ENCODE measurements around the gene PPP6R3. TPM values are rescaled to one million over a fixed set of nuclear protein-coding genes. Genes with fewer than 3 reads are reported as not detected.
"Not testable (repeated sequence)": the region's sequence is repeated elsewhere in the genome, so short reads cannot be mapped to it uniquely, and the experiment has no call there.

The PPP6R3 gene
- polyA plus RNA-seq, 3 donors from 2014 or later: 18.2 to 48.4 (median 29.8) TPM

- Mint-ChIP-seq H3K27ac (no peak overlapping the region), H3K4me3 (no peak overlapping the region), H3K27me3 (ENCODE audit: low read depth in 3 of 3) (no peaks in the 10 kb centered on the region), H3K9me3 (no peaks in the 10 kb centered on the region), H3K36me3 (no peaks in the 10 kb centered on the region), H3K4me1 (no peaks in the 10 kb centered on the region)
- no peak for DNase-seq
These were observed 21.0 kb upstream of the PPP6R3 start for GRCh38 chr11:68439355-68440065.

DNA sequence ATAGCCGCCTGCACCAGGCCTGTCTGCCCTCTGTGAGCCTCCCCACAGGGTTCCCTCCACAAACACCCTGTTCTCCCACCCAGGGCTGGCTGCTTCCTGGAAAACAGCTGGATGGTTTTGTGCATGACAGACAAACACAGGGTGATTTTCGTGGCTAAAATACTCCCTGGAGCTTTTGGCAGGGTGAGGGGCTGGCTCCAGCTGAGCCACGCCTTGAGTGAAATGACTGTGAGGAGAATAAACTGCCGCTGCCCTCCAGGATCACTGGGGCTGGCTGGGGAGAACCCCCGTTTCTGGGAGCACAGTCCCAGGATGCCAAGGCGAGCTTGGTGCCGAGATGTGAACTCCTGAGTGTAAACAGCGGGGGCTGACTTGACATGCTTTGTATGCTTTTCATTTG, 20.3 kb upstream of the PPP6R3 start:
- no peaks in the 10 kb centered on the region for H3K36me3 Mint-ChIP-seq
- no peak overlapping the region for H3K27ac Mint-ChIP-seq
- H3K9me3 Mint-ChIP-seq: no peaks in the 10 kb centered on the region
- no peak overlapping the region for H3K4me3 Mint-ChIP-seq
- DNase-seq: no peak
- H3K27me3 Mint-ChIP-seq (ENCODE audit: low read depth in 3 of 3): no peaks in the 10 kb centered on the region
- H3K4me1 Mint-ChIP-seq: no peaks in the 10 kb centered on the region

GRCh38 chr11:68441466-68442230, 18.9 kb upstream of the PPP6R3 start:
- Mint-ChIP-seq H3K27ac (no peak overlapping the region), H3K9me3 (no peaks in the 10 kb centered on the region), H3K4me3 (no peak overlapping the region)

DNA sequence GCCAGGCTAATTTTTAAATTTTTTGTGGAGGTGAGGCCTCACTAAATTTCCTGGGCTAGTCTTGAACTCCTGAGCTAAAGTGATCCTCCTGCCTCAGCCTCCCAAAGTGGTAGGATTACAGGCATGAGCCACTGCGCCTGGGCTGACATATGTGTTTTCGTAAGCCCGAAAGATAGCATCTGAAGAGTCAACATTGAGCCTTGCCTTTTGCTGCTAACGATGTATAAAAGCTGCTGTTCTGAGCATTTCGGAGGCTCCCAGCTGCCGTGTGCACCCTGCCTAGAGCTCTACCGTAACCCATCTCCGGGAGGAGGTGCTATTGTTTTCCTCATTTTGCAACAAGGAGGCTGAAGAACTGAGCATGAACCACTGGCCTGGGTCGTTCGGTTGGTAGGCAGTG, 18.1 kb upstream of the PPP6R3 start:
- Mint-ChIP-seq H3K9me3 (no peaks in the 10 kb centered on the region), H3K36me3 (no peaks in the 10 kb centered on the region), H3K4me1 (peaks cover 0 to 2% of the 10 kb centered on the region in 2 donors), H3K4me3 (no peak overlapping the region), H3K27me3 (ENCODE audit: low read depth in 3 of 3) (peaks cover 0 to 2% (median 0%) of the 10 kb centered on the region in 3 donors), H3K27ac (no peak overlapping the region)
- no peak for DNase-seq

More at GRCh38 chr11:68441466-68442230, 18.9 kb upstream of the PPP6R3 start:
- no peak for DNase-seq
- no peaks in the 10 kb centered on the region for H3K4me1 Mint-ChIP-seq
- no peaks in the 10 kb centered on the region for H3K27me3 Mint-ChIP-seq (ENCODE audit: low read depth in 3 of 3)
- no peaks in the 10 kb centered on the region for H3K36me3 Mint-ChIP-seq

DNA sequence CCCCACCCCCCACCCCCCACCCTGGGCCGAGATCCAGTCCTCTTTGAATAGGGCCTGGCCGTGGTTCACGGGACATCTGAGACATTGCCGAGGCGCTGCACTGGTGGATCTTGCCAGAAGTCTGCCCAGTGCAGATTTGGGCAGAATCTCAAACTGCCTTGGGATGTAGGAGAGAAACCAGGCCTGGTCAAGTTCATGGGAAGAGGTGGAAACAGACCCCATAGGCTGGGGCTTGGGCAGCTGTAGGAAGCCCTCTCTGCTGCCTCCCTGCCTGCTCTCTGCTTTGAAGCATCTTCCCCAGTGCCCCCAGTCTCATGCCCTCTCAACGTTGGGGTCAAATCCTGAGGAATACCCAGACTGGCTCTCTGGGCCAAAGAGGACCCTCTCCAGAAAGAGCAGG, 16.0 kb upstream of the PPP6R3 start:
- Mint-ChIP-seq H3K9me3 (no peaks in the 10 kb centered on the region), H3K4me3 (no peak overlapping the region), H3K27me3 (ENCODE audit: low read depth in 3 of 3) (peaks cover 0 to 2% (median 0%) of the 10 kb centered on the region in 3 donors), H3K27ac (no peak overlapping the region), H3K4me1 (peaks cover 0 to 2% of the 10 kb centered on the region in 2 donors), H3K36me3 (no peaks in the 10 kb centered on the region)
- DNase-seq: no peak

GRCh38 chr11:68445531-68446035, 15.0 kb upstream of the PPP6R3 start:
- Mint-ChIP-seq H3K9me3 (no peaks in the 10 kb centered on the region), H3K4me1 (peaks cover 0 to 2% of the 10 kb centered on the region in 2 donors), H3K27me3 (ENCODE audit: low read depth in 3 of 3) (peaks cover 0 to 2% (median 0%) of the 10 kb centered on the region in 3 donors), H3K36me3 (no peaks in the 10 kb centered on the region), H3K27ac (no peak overlapping the region), H3K4me3 (no peak overlapping the region)
- DNase-seq: no peak

DNA sequence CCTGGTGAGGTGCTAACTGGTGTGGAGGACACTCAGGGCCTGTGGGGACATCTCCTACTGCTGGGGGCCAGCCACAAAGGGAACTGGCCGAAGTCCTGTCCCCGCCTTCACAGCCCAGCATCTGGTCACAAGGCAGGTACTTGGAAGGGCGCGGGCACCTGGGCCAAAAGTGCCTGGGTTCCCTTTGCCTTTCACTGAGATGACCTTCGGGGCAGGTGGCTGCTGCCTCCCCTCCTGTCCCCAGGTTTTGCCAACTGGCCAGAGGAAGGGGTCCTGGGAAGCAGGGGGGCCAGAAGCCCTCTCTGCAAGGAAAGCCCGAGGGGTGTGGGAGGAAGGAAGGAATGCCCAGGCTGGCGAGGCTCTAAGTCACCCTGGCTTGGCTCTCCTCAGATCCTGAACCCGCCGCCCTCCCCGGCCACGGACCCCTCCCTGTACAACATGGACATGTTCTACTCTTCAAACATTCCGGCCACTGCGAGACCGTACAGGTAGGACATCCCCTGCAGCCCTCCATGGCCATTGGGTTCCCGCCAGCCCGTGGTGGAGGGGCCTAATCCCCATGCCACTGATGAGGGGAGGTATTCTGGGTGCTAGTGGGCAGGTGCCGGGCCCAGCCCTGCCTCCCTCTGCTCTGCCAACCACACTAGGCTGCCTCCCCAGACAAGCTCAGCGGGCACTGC, 14.4 kb upstream of the PPP6R3 start:
- H3K4me3 Mint-ChIP-seq: no peak overlapping the region
- peaks cover 0 to 2% of the 10 kb centered on the region in 2 donors for H3K4me1 Mint-ChIP-seq
- H3K9me3 Mint-ChIP-seq: no peaks in the 10 kb centered on the region
- DNase-seq: no peak
- no peaks in the 10 kb centered on the region for H3K36me3 Mint-ChIP-seq
- H3K27ac Mint-ChIP-seq: no peak overlapping the region
- peaks cover 0 to 4% (median 0%) of the 10 kb centered on the region in 3 donors for H3K27me3 Mint-ChIP-seq (ENCODE audit: low read depth in 3 of 3)

DNA sequence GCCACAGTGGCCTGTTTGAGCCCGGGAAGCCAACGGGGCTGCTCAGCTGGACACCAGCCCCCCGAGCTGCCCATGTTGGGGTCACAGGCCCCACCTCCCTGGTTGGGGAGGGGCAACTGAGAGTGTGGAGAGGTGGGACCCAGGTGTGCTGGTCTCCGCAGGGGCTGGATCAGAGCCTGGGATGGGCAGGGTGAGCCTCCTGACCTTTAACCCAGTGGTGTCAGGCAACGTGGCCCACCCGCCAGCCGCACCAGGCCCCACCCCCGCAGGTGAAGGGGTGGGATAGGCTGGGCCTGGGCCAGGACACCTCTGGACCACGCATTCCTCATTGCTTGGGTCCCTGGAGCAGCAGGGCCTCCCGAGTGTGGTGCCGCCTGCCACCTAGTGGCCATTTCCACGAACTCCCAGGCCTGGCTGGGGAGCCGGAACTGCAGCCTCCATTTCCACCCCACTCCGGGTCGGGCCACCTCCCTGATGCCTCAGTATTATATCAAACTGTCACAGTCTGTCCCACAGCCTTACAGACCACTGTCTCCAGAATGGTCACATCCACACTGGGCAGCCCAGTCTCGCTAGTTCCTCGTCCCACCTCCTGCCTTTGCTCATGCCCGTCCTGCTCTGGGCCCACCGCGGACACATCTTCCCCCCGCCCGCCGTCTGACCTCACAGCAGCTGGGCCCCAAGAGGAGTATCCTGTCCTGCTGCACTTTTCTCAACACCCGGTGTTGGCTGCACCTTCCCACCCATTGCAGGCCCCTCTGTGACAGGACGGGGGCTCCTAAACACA, 13.3 kb upstream of the PPP6R3 start:
- Mint-ChIP-seq H3K9me3 (no peaks in the 10 kb centered on the region), H3K27me3 (ENCODE audit: low read depth in 3 of 3) (peaks cover 0 to 4% (median 1%) of the 10 kb centered on the region in 3 donors), H3K4me1 (peaks cover 0 to 2% of the 10 kb centered on the region in 2 donors), H3K27ac (peak overlapping the region in 1 of 6 donors; percentile 14), H3K36me3 (no peaks in the 10 kb centered on the region), H3K4me3 (no peak overlapping the region)
- peak; percentile 58 to 68 (median 62) for DNase-seq

- H3K9me3 Mint-ChIP-seq; DNase-seq; H3K27ac Mint-ChIP-seq; H3K4me1 Mint-ChIP-seq; H3K4me3 Mint-ChIP-seq; H3K36me3 Mint-ChIP-seq; H3K27me3 Mint-ChIP-seq (ENCODE audit: low read depth in 3 of 3): not testable (repeated sequence)
These were observed 12.6 kb upstream of the PPP6R3 start for GRCh38 chr11:68447914-68448313.

DNA sequence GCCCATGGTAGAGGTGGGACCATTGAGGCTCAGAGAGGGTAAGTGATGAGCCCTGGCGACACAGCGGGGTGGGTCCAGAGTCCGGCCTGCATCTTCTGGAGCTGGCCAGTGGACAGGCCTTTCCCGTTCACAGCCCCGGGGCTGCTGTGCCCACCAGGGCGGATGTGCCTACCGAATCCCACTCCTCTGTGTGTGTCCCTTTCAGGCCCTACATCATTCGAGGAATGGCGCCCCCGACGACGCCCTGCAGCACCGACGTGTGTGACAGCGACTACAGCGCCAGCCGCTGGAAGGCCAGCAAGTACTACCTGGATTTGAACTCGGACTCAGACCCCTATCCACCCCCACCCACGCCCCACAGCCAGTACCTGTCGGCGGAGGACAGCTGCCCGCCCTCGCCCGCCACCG, 11.9 kb upstream of the PPP6R3 start:
- no peaks in the 10 kb centered on the region for H3K9me3 Mint-ChIP-seq
- H3K27me3 Mint-ChIP-seq (ENCODE audit: low read depth in 3 of 3): peaks cover 0 to 4% (median 1%) of the 10 kb centered on the region in 3 donors
- no peaks in the 10 kb centered on the region for H3K36me3 Mint-ChIP-seq
- peaks cover 0 to 2% of the 10 kb centered on the region in 2 donors for H3K4me1 Mint-ChIP-seq
- H3K27ac Mint-ChIP-seq: no peak overlapping the region
- DNase-seq: no peak
- H3K4me3 Mint-ChIP-seq: no peak overlapping the region

- no peak for DNase-seq
- Mint-ChIP-seq H3K4me1 (peaks cover 0 to 2% of the 10 kb centered on the region in 2 donors), H3K36me3 (no peaks in the 10 kb centered on the region), H3K27me3 (ENCODE audit: low read depth in 3 of 3) (peaks cover 0 to 4% (median 3%) of the 10 kb centered on the region in 3 donors), H3K9me3 (no peaks in the 10 kb centered on the region), H3K27ac (no peak overlapping the region), H3K4me3 (peak overlapping the region in 1 of 5 donors; percentile 22)
These were observed 10.6 kb upstream of the PPP6R3 start for GRCh38 chr11:68449951-68450350.

DNA sequence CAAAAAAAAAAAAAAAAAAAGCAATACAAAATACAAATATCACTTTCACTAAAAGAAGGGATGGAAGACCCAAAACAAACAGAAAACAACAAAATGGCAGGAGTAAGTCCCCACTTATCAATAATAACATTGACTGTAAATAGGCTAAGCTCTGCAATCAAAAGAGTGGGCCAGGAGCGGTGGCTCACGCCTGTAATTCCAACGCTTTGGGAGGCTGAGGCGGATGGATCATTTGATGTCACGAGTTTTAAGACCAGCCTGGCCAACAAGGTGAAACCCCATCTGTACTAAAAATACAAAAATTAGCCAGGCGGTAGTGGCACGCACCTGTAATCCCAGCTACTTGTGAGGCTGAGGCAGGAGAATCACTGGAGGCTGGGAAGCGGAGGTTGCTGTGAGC, 9.8 kb upstream of the PPP6R3 start:
- Mint-ChIP-seq H3K27ac (no peak overlapping the region), H3K4me1 (peaks cover 0 to 2% of the 10 kb centered on the region in 2 donors), H3K9me3 (no peaks in the 10 kb centered on the region), H3K27me3 (ENCODE audit: low read depth in 3 of 3) (peaks cover 2 to 4% (median 3%) of the 10 kb centered on the region in 3 donors), H3K36me3 (no peaks in the 10 kb centered on the region), H3K4me3 (no peak overlapping the region)
- no peak for DNase-seq

- DNase-seq: no peak
- Mint-ChIP-seq H3K27ac (no peak overlapping the region), H3K4me1 (peaks cover 1 to 4% of the 10 kb centered on the region in 2 donors), H3K4me3 (no peak overlapping the region), H3K36me3 (no peaks in the 10 kb centered on the region), H3K27me3 (ENCODE audit: low read depth in 3 of 3) (peaks cover 2 to 4% (median 2%) of the 10 kb centered on the region in 3 donors), H3K9me3 (no peaks in the 10 kb centered on the region)
These were observed 5.8 kb upstream of the PPP6R3 start for GRCh38 chr11:68454767-68455166.
